NCI-H187 treated with DMSO at 0.1 percent for 48 hours (cell line): ENCODE results near the gene SLC6A2.
"Not testable (repeated sequence)": the region's sequence is repeated elsewhere in the genome, so short reads cannot be mapped to it uniquely, and the experiment has no call there.

ENCODE experiments used
- DNase-seq: peaks from one replicate; lab custom pipeline; 2025; lab: John Stamatoyannopoulos, UW

Gene SLC6A2

GRCh38 chr16:55713103-55713502, 57.3 kb downstream of the SLC6A2 start:
- no peak for DNase-seq

GRCh38 chr16:55717326-55717725, 61.5 kb downstream of the SLC6A2 start:
- DNase-seq = no peak

- no peak for DNase-seq
These were observed 69.4 kb downstream of the SLC6A2 start for GRCh38 chr16:55725055-55725777.

GRCh38 chr16:55728797-55729196, 73.0 kb downstream of the SLC6A2 start:
- no peak for DNase-seq

GRCh38 chr16:55730115-55730514, 74.3 kb downstream of the SLC6A2 start:
- no peak for DNase-seq

- no peak for DNase-seq
These were observed 76.7 kb downstream of the SLC6A2 start for GRCh38 chr16:55732496-55732895.

- DNase-seq = no peak
These were observed 78.9 kb downstream of the SLC6A2 start for GRCh38 chr16:55734665-55735064.

GRCh38 chr16:55735120-55735781, 79.5 kb downstream of the SLC6A2 start:
- DNase-seq = no peak

- DNase-seq = no peak
These were observed 80.9 kb downstream of the SLC6A2 start for GRCh38 chr16:55736671-55737070.

- DNase-seq = no peak
These were observed 81.5 kb downstream of the SLC6A2 start for GRCh38 chr16:55737318-55737717.

GRCh38 chr16:55737966-55738365, 82.2 kb downstream of the SLC6A2 start:
- DNase-seq = no peak

GRCh38 chr16:55746081-55746480, 90.3 kb downstream of the SLC6A2 start:
- DNase-seq = no peak

- DNase-seq = no peak
These were observed 92.0 kb downstream of the SLC6A2 start for GRCh38 chr16:55747785-55748184.

GRCh38 chr16:55752465-55753144, 96.8 kb downstream of the SLC6A2 start:
- not testable (repeated sequence) for DNase-seq

GRCh38 chr16:55753145-55753631, 97.4 kb downstream of the SLC6A2 start:
- not testable (repeated sequence) for DNase-seq
